Endodermal cell (in vitro differentiated cells): ENCODE measurements around the gene DDTL. TPM values are rescaled to one million over a fixed set of nuclear protein-coding genes. Genes with fewer than 3 reads are reported as not detected.
"Not testable (repeated sequence)": the region's sequence is repeated elsewhere in the genome, so short reads cannot be mapped to it uniquely, and the experiment has no call there.

Source experiments
- DNase-seq: peaks from one replicate; pipeline ENCODE4 v3.0.0-alpha.2; 2017
- H3K27ac ChIP-seq: 2 replicates; pipeline ENCODE4 v1.5.1; 2013; ENCODE audit warnings: mild to moderate bottlenecking, low read depth, low read length, moderate library complexity
- H3K27me3 ChIP-seq: 2 replicates; pipeline ENCODE4 v1.6.1; 2013; ENCODE audit warnings: mild to moderate bottlenecking, low read length, moderate library complexity; ENCODE audit not compliant: insufficient read depth, control insufficient read depth, poor library complexity, severe bottlenecking
- H3K36me3 ChIP-seq: 2 replicates; pipeline ENCODE4 v1.7.0; 2013; ENCODE audit warnings: mild to moderate bottlenecking, low read length, moderate library complexity; ENCODE audit not compliant: control insufficient read depth, insufficient read depth
- H3K4me1 ChIP-seq: one replicate; pipeline ENCODE4 v1.7.0; 2013; ENCODE audit warnings: low read length; ENCODE audit not compliant: control insufficient read depth, insufficient read depth
- H3K4me3 ChIP-seq: 2 replicates; pipeline ENCODE4 v1.5.1; 2013; ENCODE audit warnings: mild to moderate bottlenecking, low read length, moderate library complexity
- H3K9ac ChIP-seq: 2 replicates; pipeline ENCODE4 v1.6.1; 2013; ENCODE audit warnings: mild to moderate bottlenecking, low read length, moderate library complexity; ENCODE audit not compliant: poor library complexity, severe bottlenecking; ENCODE audit errors: extremely low read depth
- H3K9me3 ChIP-seq: 2 replicates; pipeline ENCODE4 v1.6.1; 2013; ENCODE audit warnings: mild to moderate bottlenecking, low read length, moderate library complexity; ENCODE audit not compliant: control insufficient read depth
- H3K27ac Mint-ChIP-seq: 2 replicates; pipeline ENCODE4 v1.8.0; 2020; ENCODE audit warnings: mixed read lengths
- H3K27me3 Mint-ChIP-seq: 2 replicates; pipeline ENCODE4 v1.8.0; 2021; ENCODE audit warnings: mild to moderate bottlenecking, mixed read lengths; ENCODE audit not compliant: insufficient read depth
- H3K36me3 Mint-ChIP-seq: 2 replicates; pipeline ENCODE4 v1.8.0; 2020; ENCODE audit warnings: low read depth, mixed read lengths
- H3K4me1 Mint-ChIP-seq: 2 replicates; pipeline ENCODE4 v1.8.0; 2020; ENCODE audit warnings: mixed read lengths
- H3K4me3 Mint-ChIP-seq: 2 replicates; pipeline ENCODE4 v1.8.0; 2020; ENCODE audit warnings: mild to moderate bottlenecking, moderate library complexity, mixed read lengths
- H3K9me3 Mint-ChIP-seq: 2 replicates; pipeline ENCODE4 v1.8.0; 2020; ENCODE audit warnings: mild to moderate bottlenecking, mixed read lengths
- CTCF ChIP-seq: fragments of 200-600 bp; sonication (generic); conservative IDR thresholded peaks from 2 replicates; pipeline ENCODE4 v1.5.0; 2021; ENCODE audit warnings: antibody characterized with exemption, mild to moderate bottlenecking
- WGBS, 2 experiments: methylation state at CpG; one replicate each; pipeline versions ENCODE4 v1.1.5 to v1.1.7; 2013; ENCODE audit warnings: missing lambda C conversion rate in 2 of 2, mixed read lengths in 1 of 2; ENCODE audit not compliant: insufficient coverage in 1 of 2, insufficient read length in 1 of 2; 5-methylcytosine and 5-hydroxymethylcytosine counted together
- total RNA-seq, 2 donors: library from RNA; stranded (reverse); fragmentation: NEBNext Ultra II Directional in 1 of 2; extraction: Animal tissue kit (Norgen Biotek cat#: 25700) in 1 of 2; gene quantifications; 2 replicates in 1 of 2; 3 replicates in 1 of 2; pipeline ENCODE4 v1.2.1, GENCODE V29; 2021

DDTL gene
- total RNA-seq, 2 donors from 2014 or later: 1.2 TPM; not detected in 1

GRCh38 chr22:23980567-23980966 is 13.9 kb downstream of the DDTL start:
- not testable (repeated sequence) for H3K9me3 ChIP-seq, H3K4me1 Mint-ChIP-seq, DNase-seq, H3K27ac Mint-ChIP-seq, H3K36me3 ChIP-seq, H3K9me3 Mint-ChIP-seq, H3K9ac ChIP-seq, H3K27ac ChIP-seq, H3K36me3 Mint-ChIP-seq, H3K4me3 ChIP-seq, H3K27me3 Mint-ChIP-seq, H3K4me1 ChIP-seq, H3K4me3 Mint-ChIP-seq, H3K27me3 ChIP-seq
- WGBS, 2 experiments: no CpG with 5 or more reads among the region's 7 CpGs

DNA sequence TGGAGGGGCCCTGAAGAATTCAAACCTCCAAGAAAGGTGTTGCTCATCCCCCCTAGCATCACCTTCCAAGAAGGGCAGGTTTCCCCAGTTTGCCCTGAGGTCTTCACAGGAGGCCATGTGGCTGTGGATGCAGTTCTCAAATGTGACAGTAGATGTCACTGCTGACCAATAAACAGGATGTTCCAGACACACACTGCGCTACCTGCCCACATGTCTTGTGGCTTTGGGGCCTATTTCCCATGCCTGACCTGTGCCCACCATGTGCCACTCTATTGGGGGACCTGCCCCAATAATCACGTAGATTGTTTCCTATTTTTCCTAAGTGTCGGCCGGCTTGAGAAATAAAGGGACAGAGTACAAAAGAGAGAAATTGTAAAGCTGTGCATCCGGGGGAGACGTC is 17.7 kb downstream of the DDTL start:
- 9 to 17% methylated on average over 1 to 4 of the region's 6 CpGs for WGBS, 2 experiments
- Histone ChIP-seq H3K36me3 (no peaks in the 10 kb centered on the region), H3K27me3 (no peaks in the 10 kb centered on the region), H3K27ac (no peak overlapping the region), H3K9ac (no peak overlapping the region), H3K4me3 (no peak overlapping the region), H3K4me1 (no peaks in the 10 kb centered on the region), H3K9me3 (no peaks in the 10 kb centered on the region)
- H3K27ac Mint-ChIP-seq: no peak overlapping the region
- TF ChIP-seq CTCF: no peak
- H3K4me1 Mint-ChIP-seq: no peaks in the 10 kb centered on the region
- no peaks in the 10 kb centered on the region for H3K27me3 Mint-ChIP-seq
- no peak overlapping the region for H3K4me3 Mint-ChIP-seq
- no peak for DNase-seq
- no peaks in the 10 kb centered on the region for H3K9me3 Mint-ChIP-seq
- H3K36me3 Mint-ChIP-seq: no peaks in the 10 kb centered on the region

DNA sequence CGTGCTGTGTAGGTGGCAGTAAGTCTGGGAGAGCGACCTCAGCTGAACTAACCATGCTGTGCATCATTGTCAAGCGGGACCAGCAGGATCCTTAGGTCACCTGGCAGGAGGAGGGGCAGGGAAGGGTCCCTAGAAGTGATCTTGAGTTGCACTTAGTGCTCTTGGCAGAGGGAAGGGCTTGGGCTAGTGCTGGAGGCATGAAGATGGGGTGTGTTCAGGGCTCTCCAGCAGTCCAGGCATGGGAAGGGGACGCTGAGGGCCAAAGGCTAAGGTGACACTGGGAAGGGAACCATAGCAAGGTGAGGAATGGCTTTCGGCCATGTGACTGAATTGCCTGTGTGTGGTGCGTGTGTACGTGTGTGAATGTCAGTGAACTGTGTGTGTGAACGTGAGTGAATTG is 19.4 kb downstream of the DDTL start:
- not testable (repeated sequence) for H3K4me1 Mint-ChIP-seq, H3K9me3 ChIP-seq, DNase-seq, H3K4me3 ChIP-seq, H3K9me3 Mint-ChIP-seq, H3K36me3 ChIP-seq, H3K4me1 ChIP-seq, H3K9ac ChIP-seq, H3K27me3 Mint-ChIP-seq, H3K27me3 ChIP-seq, H3K27ac Mint-ChIP-seq, H3K27ac ChIP-seq, H3K36me3 Mint-ChIP-seq, H3K4me3 Mint-ChIP-seq
- 88 to 100% methylated on average over 2 to 8 of the region's 8 CpGs for WGBS, 2 experiments

GRCh38 chr22:23986538-23987178 is 20.0 kb downstream of the DDTL start:
- DNase-seq, H3K4me1 ChIP-seq: not testable (repeated sequence)

GRCh38 chr22:23989583-23990244 is 23.0 kb downstream of the DDTL start:
- H3K4me1 Mint-ChIP-seq, H3K4me3 Mint-ChIP-seq, H3K4me3 ChIP-seq, H3K9me3 Mint-ChIP-seq, H3K9ac ChIP-seq, H3K27ac ChIP-seq, H3K36me3 Mint-ChIP-seq, H3K4me1 ChIP-seq, H3K27ac Mint-ChIP-seq, H3K9me3 ChIP-seq, H3K36me3 ChIP-seq, DNase-seq, H3K27me3 Mint-ChIP-seq, H3K27me3 ChIP-seq: not testable (repeated sequence)
- WGBS, 2 experiments: 83% methylated on average over 2 of the region's 3 CpGs; no CpG with 5 or more reads in 1 of the 2 experiments

More at GRCh38 chr22:23986538-23987178, 20.0 kb downstream of the DDTL start:
- H3K27ac Mint-ChIP-seq, H3K4me1 Mint-ChIP-seq, H3K4me3 ChIP-seq, H3K36me3 Mint-ChIP-seq, H3K9me3 Mint-ChIP-seq, H3K27ac ChIP-seq, H3K9ac ChIP-seq, H3K9me3 ChIP-seq, H3K27me3 ChIP-seq, H3K36me3 ChIP-seq, H3K4me3 Mint-ChIP-seq, H3K27me3 Mint-ChIP-seq: not testable (repeated sequence)
- WGBS, 2 experiments: 100% methylated on average over 1 of the region's 4 CpGs; no CpG with 5 or more reads in 1 of the 2 experiments

- H3K4me1 Mint-ChIP-seq, H3K9ac ChIP-seq, H3K27ac Mint-ChIP-seq, H3K4me3 ChIP-seq, H3K9me3 ChIP-seq, H3K36me3 Mint-ChIP-seq, H3K4me3 Mint-ChIP-seq, H3K4me1 ChIP-seq, H3K27me3 ChIP-seq, DNase-seq, H3K27ac ChIP-seq, H3K27me3 Mint-ChIP-seq, H3K36me3 ChIP-seq, H3K9me3 Mint-ChIP-seq: not testable (repeated sequence)
- no CpG with 5 or more reads among the region's 2 CpGs for whole genome bisulfite sequencing, 2 experiments
Measured at GRCh38 chr22:23993080-23993479, 26.4 kb downstream of the DDTL start.
